HCT116 (cell line): Measurements from ENCODE around the gene SERPINH1. TPM values are rescaled to one million over a fixed set of nuclear protein-coding genes. Genes with fewer than 3 reads are reported as not detected.

Experiments used
- ATAC-seq: fragments of 200-7000 bp; cut with Tn5 transposase; 2 replicates; pipeline ENCODE4 v1.9.1; 2020; ENCODE audit warnings: mild to moderate bottlenecking, moderate library complexity
- BruUV-seq: library from RNA; stranded (reverse); fragments of 400-500 nt; replicated peaks from 2 replicates; lab custom pipeline; 2021; lab: Mats Ljungman, UMichigan
- CTCF ChIA-PET: fragments of 300-600 bp; sonication (Branson Sonifier 250); formaldehyde crosslinking; loops from one replicate; lab custom pipeline; 2021; ENCODE audit warnings: antibody characterized with exemption; lab: Charles Lee
- POLR2A ChIA-PET: fragments of 300-600, 350-600 bp; sonication (Branson Sonifier 250); formaldehyde crosslinking; loops from one replicate; lab custom pipeline; 2021; ENCODE audit warnings: antibody characterized with exemption; lab: Charles Lee
- RAD21 ChIA-PET, 2 experiments: fragments of 300-600 bp; sonication (Branson Sonifier 250); formaldehyde crosslinking; loops; one replicate each; lab custom pipeline; 2023; ENCODE audit warnings: low total read pairs in 2 of 2; ENCODE audit not compliant: uncharacterized antibody in 2 of 2, unreplicated experiment in 2 of 2, low non-redundant PET in 1 of 2; lab: Charles Lee
- DNase-seq: peaks from one replicate; pipeline ENCODE4 v3.0.0-alpha.2; 2010; ENCODE audit warnings: low read depth, low spot score
- H2AFZ ChIP-seq: fragments of 200-600 bp; shearing (Covaris generic), sonication (generic); 2 replicates; pipeline ENCODE4 v1.6.1; 2017; ENCODE audit warnings: low read depth, mixed run types, mixed read lengths, antibody characterized with exemption, low read length; ENCODE audit not compliant: poor library complexity, severe bottlenecking
- H3K27ac ChIP-seq: 2 replicates; pipeline ENCODE4 v1.5.1; 2012; ENCODE audit warnings: low read depth, low read length
- H3K27me3 ChIP-seq: fragments of 200-600 bp; sonication (generic); 2 replicates; pipeline ENCODE4 v1.6.1; 2016; ENCODE audit warnings: mixed run types, low read length, mixed read lengths; ENCODE audit not compliant: insufficient read depth
- H3K36me3 ChIP-seq, 2 experiments: fragments of 200-500 bp in 1 of 2; fragments of 200-600 bp in 1 of 2; sonication (Bioruptor generic) in 1 of 2; sonication (generic) in 1 of 2; 2 replicates each; pipeline versions ENCODE4 v1.5.1 to v1.6.1; 2014 to 2016; ENCODE audit warnings: low read length in 2 of 2, inconsistent platforms in 1 of 2, mixed read lengths in 1 of 2, mixed run types in 1 of 2; ENCODE audit not compliant: insufficient read depth in 2 of 2, control insufficient read depth in 1 of 2
- H3K4me1 ChIP-seq, 2 experiments: fragments of 200-600 bp in 1 of 2; sonication (generic) in 1 of 2; 2 replicates each; pipeline versions ENCODE4 v1.5.1 to v1.6.1; 2012 to 2017; ENCODE audit warnings: low read length in 2 of 2, inconsistent platforms in 1 of 2, mild to moderate bottlenecking in 1 of 2, mixed read lengths in 1 of 2, mixed run types in 1 of 2, moderate library complexity in 1 of 2; ENCODE audit not compliant: insufficient read depth in 2 of 2, control insufficient read depth in 1 of 2
- H3K4me2 ChIP-seq: fragments of 200-600 bp; sonication (generic); 2 replicates; pipeline ENCODE4 v1.6.1; 2017; ENCODE audit warnings: mixed run types, low read length, mixed read lengths
- H3K4me3 ChIP-seq, 2 experiments: fragments of 200-600 bp in 1 of 2; sonication (generic) in 1 of 2; replicated peaks in 1 of 2; 2 replicates each; pipeline ENCODE4 v1.5.1; 2011 to 2016; ENCODE audit warnings: low read length in 2 of 2, control low read depth in 1 of 2, low read depth in 1 of 2, mild to moderate bottlenecking in 1 of 2, mixed read lengths in 1 of 2, mixed run types in 1 of 2
- H3K79me2 ChIP-seq: fragments of 200-600 bp; sonication (generic); 2 replicates; pipeline ENCODE4 v1.6.1; 2017; ENCODE audit warnings: mild to moderate bottlenecking, mixed run types, low read length, moderate library complexity, mixed read lengths; ENCODE audit not compliant: insufficient read depth
- H3K9ac ChIP-seq: fragments of 200-600 bp; sonication (generic); 2 replicates; pipeline ENCODE4 v1.6.1; 2016; ENCODE audit warnings: low read length, mixed read lengths
- H3K9me2 ChIP-seq: fragments of 200-600 bp; sonication (generic), shearing (Covaris generic); 2 replicates; pipeline ENCODE4 v1.6.1; 2017; ENCODE audit warnings: mixed run types, mild to moderate bottlenecking, moderate library complexity; ENCODE audit not compliant: insufficient read depth
- H3K9me3 ChIP-seq, 2 experiments: fragments of 200-500 bp in 1 of 2; fragments of 200-600 bp in 1 of 2; sonication (Bioruptor generic) in 1 of 2; sonication (generic) in 1 of 2; 2 replicates each; pipeline ENCODE4 v1.6.1; 2014 to 2017; ENCODE audit warnings: low read length in 2 of 2, mixed read lengths in 2 of 2, inconsistent platforms in 1 of 2, low read depth in 1 of 2, mild to moderate bottlenecking in 1 of 2, mixed run types in 1 of 2, moderate library complexity in 1 of 2; ENCODE audit not compliant: control insufficient read depth in 1 of 2, insufficient read depth in 1 of 2
- H4K20me1 ChIP-seq: fragments of 200-600 bp; sonication (generic), shearing (Covaris generic); 2 replicates; pipeline ENCODE4 v1.6.1; 2017; ENCODE audit warnings: mixed run types, mild to moderate bottlenecking, moderate library complexity; ENCODE audit not compliant: insufficient read depth
- ATF3 ChIP-seq: IDR thresholded peaks from 2 replicates; pipeline ENCODE4 v1.6.1; 2012
- CEBPB ChIP-seq: IDR thresholded peaks from 2 replicates; pipeline ENCODE4 v1.6.1; 2012; ENCODE audit warnings: low read depth
- CTCF ChIP-seq, 3 experiments: fragments of 200-600 bp in 1 of 3; sonication (generic) in 1 of 3; IDR thresholded peaks in 2 of 3; conservative IDR thresholded peaks in 1 of 3; 2 replicates each; pipeline ENCODE4 v1.5.1; 2012 to 2017; ENCODE audit warnings: low read depth in 2 of 3, low read length in 2 of 3, antibody characterized with exemption in 1 of 3, borderline replicate concordance in 1 of 3, control low read depth in 1 of 3, mild to moderate bottlenecking in 1 of 3, mixed read lengths in 1 of 3, mixed run types in 1 of 3, moderate library complexity in 1 of 3; ENCODE audit not compliant: insufficient read depth in 1 of 3
- EGR1 ChIP-seq: IDR thresholded peaks from 2 replicates; pipeline ENCODE4 v1.6.1; 2012; ENCODE audit warnings: low read depth
- ELF1 ChIP-seq: IDR thresholded peaks from 2 replicates; pipeline ENCODE4 v1.6.1; 2012; ENCODE audit warnings: low read depth, borderline replicate concordance
- EZH2phosphoT487 ChIP-seq: fragments of 200-600 bp; IDR thresholded peaks from 2 replicates; pipeline ENCODE4 v1.6.1; 2018; ENCODE audit warnings: antibody characterized with exemption, borderline replicate concordance
- POLR2AphosphoS5 ChIP-seq: IDR thresholded peaks from 2 replicates; pipeline ENCODE4 v1.6.1; 2011; ENCODE audit warnings: mild to moderate bottlenecking, low read depth, low read length, moderate library complexity
- REST ChIP-seq: IDR thresholded peaks from 2 replicates; pipeline ENCODE4 v1.6.1; 2012; ENCODE audit warnings: low read depth
- SIN3A ChIP-seq: IDR thresholded peaks from 2 replicates; pipeline ENCODE4 v1.6.1; 2012; ENCODE audit warnings: low read depth
- SRF ChIP-seq: IDR thresholded peaks from 2 replicates; pipeline ENCODE4 v1.6.1; 2012; ENCODE audit warnings: low read depth
- ZBTB33 ChIP-seq: IDR thresholded peaks from 2 replicates; pipeline ENCODE4 v1.6.1; 2011; ENCODE audit warnings: mild to moderate bottlenecking, low read length, moderate library complexity; ENCODE audit not compliant: insufficient replicate concordance; ENCODE audit errors: extremely low read depth
- ZNF274 ChIP-seq: fragments of 200-500 bp; sonication (Bioruptor generic); IDR thresholded peaks from 2 replicates; pipeline ENCODE4 v1.6.1; 2014; ENCODE audit warnings: mild to moderate bottlenecking, low read depth, low read length, inconsistent platforms
- intact Hi-C: fragments of 100-400 bp; cut with micrococcal nuclease; formaldehyde crosslinking; loops from 2 replicates; pipeline ENCODE4 v1.10.0; 2022
- total RNA-seq: library from RNA; stranded (reverse); gene quantifications from one replicate; pipeline ENCODE4 v1.2.1, GENCODE V29; 2021; ENCODE audit not compliant: unreplicated experiment

The SERPINH1 gene
- total RNA-seq, 1 experiment from 2014 or later, result 84.9 TPM

- TF ChIP-seq SIN3A (no peak), ELF1 (no peak), CEBPB (no peak), ATF3 (no peak)
- no peak overlapping the region for H3K4me2 ChIP-seq
- ChIA-PET CTCF (interaction anchor here (0.9 kb wide), 1 partner anchor 585 kb away, joined by 3 read pairs; no protein-coding TSS in a partner anchor), RAD21 (no interaction called here), POLR2A (no interaction called here)
- no peaks in the 10 kb centered on the region for H3K27me3 ChIP-seq
- ATAC-seq, result no peak
- peaks cover 56% of the 10 kb centered on the region for H3K79me2 ChIP-seq
- H3K36me3 ChIP-seq, result peaks cover 28 to 55% of the 10 kb centered on the region in 2 experiments
- no peak for DNase-seq
- peaks cover 14 to 32% of the 10 kb centered on the region in 2 experiments for H3K4me1 ChIP-seq
- no peak overlapping the region; the same call in 1 of the 2 replicates for H3K27ac ChIP-seq
- H2AFZ ChIP-seq, result no peak overlapping the region
- no peak overlapping the region for H3K9ac ChIP-seq
- no peak overlapping the region for H3K4me3 ChIP-seq
- intact Hi-C loops, result no loop called here
- no peaks in the 10 kb centered on the region for H4K20me1 ChIP-seq
- H3K9me3 ChIP-seq, result no peaks in the 10 kb centered on the region
- H3K9me2 ChIP-seq, result no peaks in the 10 kb centered on the region
- no TSS peak for BruUV-seq
Observed at GRCh38 chr11:75566763-75567279, 4.8 kb downstream of the SERPINH1 start.

- H4K20me1 ChIP-seq, result no peaks in the 10 kb centered on the region
- POLR2A ChIA-PET, result no interaction called here
- no peaks in the 10 kb centered on the region for H3K9me2 ChIP-seq
- TF ChIP-seq ZNF274 (no peak), POLR2AphosphoS5 (no peak), SIN3A (no peak), EZH2phosphoT487 (no peak), SRF (no peak), ZBTB33 (no peak), REST (no peak), EGR1 (no peak), CTCF (IDR thresholded peaks at IDR 0.05 in 2 of 3, conservative IDR thresholded peaks at IDR 0.05 in 1 of 3; ENCODE audit: borderline replicate concordance in 1 of 3, insufficient read depth in 1 of 3, low read depth in 2 of 3, low read length in 2 of 3) (no peak)
Observed at GRCh38 chr11:75567971-75568370, 5.9 kb downstream of the SERPINH1 start.

More at GRCh38 chr11:75567971-75568370, 5.9 kb downstream of the SERPINH1 start:
- DNase-seq (no peak), ATAC-seq (no peak)
- intact Hi-C loops, result no loop called here
- Histone ChIP-seq H3K4me3 (no peak overlapping the region), H3K27me3 (no peaks in the 10 kb centered on the region), H3K79me2 (peaks cover 45% of the 10 kb centered on the region), H3K4me1 (peaks cover 14 to 30% of the 10 kb centered on the region in 2 experiments), H3K36me3 (peaks cover 33 to 58% of the 10 kb centered on the region in 2 experiments), H3K4me2 (no peak overlapping the region), H2AFZ (no peak overlapping the region), H3K9ac (no peak overlapping the region), H3K9me3 (no peaks in the 10 kb centered on the region), H3K27ac (no peak overlapping the region)
- BruUV-seq, result no TSS peak
- RAD21 ChIA-PET, result no interaction called here
- CTCF ChIA-PET, result no interaction called here
